Adrenal gland (tissue), 12 donors: ENCODE data around the gene PREB. TPM values are rescaled to one million over a fixed set of nuclear protein-coding genes. Genes with fewer than 3 reads are reported as not detected.

Experiments
- DNase-seq, 7 donors: peaks; one replicate each; pipeline ENCODE4 v3.0.0-alpha.2; 2019 to 2020
- H3K27ac ChIP-seq, 5 donors: fragments of 200-600 bp; sonication (generic) in 4 of 5; 1 replicate in 3 of 5; 2 replicates in 2 of 5; pipeline versions ENCODE4 v1.5.1 to v1.8.0; 2016 to 2020; ENCODE audit warnings: mild to moderate bottlenecking in 1 of 5
- H3K27me3 ChIP-seq: fragments of 200-600 bp; 2 replicates; pipeline ENCODE4 v1.8.0; 2021
- H3K36me3 ChIP-seq, 2 donors: fragments of 200-600 bp; replicated peaks in 1 of 2; 1 replicate in 1 of 2; 2 replicates in 1 of 2; pipeline versions ENCODE4 v1.5.1 to v1.8.0; 2018 to 2022
- H3K4me1 ChIP-seq, 2 donors: fragments of 200-600 bp; replicated peaks in 1 of 2; 1 replicate in 1 of 2; 2 replicates in 1 of 2; pipeline versions ENCODE4 v1.5.1 to v1.8.0; 2018 to 2021
- H3K4me3 ChIP-seq, 4 donors: fragments of 200-600 bp; sonication (generic) in 3 of 4; one replicate each; pipeline ENCODE4 v1.5.1; 2016 to 2018
- H3K9me3 ChIP-seq, 3 donors: fragments of 200-600 bp; sonication (generic) in 1 of 3; replicated peaks in 1 of 3; 1 replicate in 2 of 3; 2 replicates in 1 of 3; pipeline versions ENCODE4 v1.5.1 to v1.8.0; 2016 to 2021
- POLR2A ChIP-seq, 2 donors: fragments of 450-650 bp; IDR thresholded peaks; one replicate each; pipeline ENCODE4 v1.6.1; 2017; ENCODE audit warnings: antibody characterized with exemption in 2 of 2, mild to moderate bottlenecking in 2 of 2, moderate library complexity in 1 of 2
- WGBS, 4 donors: extraction: QIAGEN DNeasy Blood & Tissue Kit in 2 of 4; methylation state at CpG; one replicate each; pipeline versions ENCODE4 v1.1.5 to v1.1.7; 2013 to 2017; 5-methylcytosine and 5-hydroxymethylcytosine counted together
- intact Hi-C, 2 donors: fragments of 100-400 bp; cut with DNase I; formaldehyde crosslinking; loops; one replicate each; pipeline versions ENCODE4 v1.14.1 to v1.15.0; 2022 to 2023
- polyA plus RNA-seq, 3 donors: library from polyadenylated mRNA; stranded (reverse); fragments of 200-250 nt in 2 of 3; fragments of 350-450 nt in 1 of 3; fragmentation: Illumina TruSeq in 1 of 3; extraction: RNeasy Lipid Tissue Mini Kit (QIAGEN cat#74804) in 1 of 3; gene quantifications; one replicate each; pipeline ENCODE4 v1.2.3, GENCODE V29; 2013 to 2014
- total RNA-seq, 9 donors: library from RNA; depleted of rRNA in 4 of 9; stranded (reverse); fragments of >200 nt in 4 of 9; fragments of 120-200 nt in 1 of 9; fragmentation: NEBNext Ultra II Directional in 1 of 9; extraction: Animal tissue kit (Norgen Biotek cat#: 25700) in 1 of 9; gene quantifications; one replicate each; pipeline versions ENCODE4 v1.1.0 to v1.2.4, GENCODE V29; 2013 to 2023
- TF ChIP-seq, protein P1 (sequence below), 6 experiments: fragments of 450-650 bp in 4 of 6; fragments of 200-600 bp in 2 of 6; sonication (generic) in 1 of 6; IDR thresholded peaks; 1 replicate in 5 of 6; 2 replicates in 1 of 6; pipeline versions ENCODE4 v1.5.1 to v1.8.0; 2016 to 2021; ENCODE audit warnings: antibody characterized with exemption in 6 of 6, mild to moderate bottlenecking in 2 of 6, moderate library complexity in 1 of 6
- donor health status: healthy with polysubstance abuse.
- donor health status: Bipolar disorder and iron deficiency.
- donor health status: DM: yes; HTN: yes; CAD: no.
- donor health status: DM: no; HTN: no; CAD: no.
- donor health status: DM: no; HTN: no; CAD: no.
- donor health status: DM: yes; HTN: yes; CAD: no.

Gene PREB
- total and polyA plus RNA-seq, 12 donors = 44.1 to 91.5 (median 66.2) TPM

DNA sequence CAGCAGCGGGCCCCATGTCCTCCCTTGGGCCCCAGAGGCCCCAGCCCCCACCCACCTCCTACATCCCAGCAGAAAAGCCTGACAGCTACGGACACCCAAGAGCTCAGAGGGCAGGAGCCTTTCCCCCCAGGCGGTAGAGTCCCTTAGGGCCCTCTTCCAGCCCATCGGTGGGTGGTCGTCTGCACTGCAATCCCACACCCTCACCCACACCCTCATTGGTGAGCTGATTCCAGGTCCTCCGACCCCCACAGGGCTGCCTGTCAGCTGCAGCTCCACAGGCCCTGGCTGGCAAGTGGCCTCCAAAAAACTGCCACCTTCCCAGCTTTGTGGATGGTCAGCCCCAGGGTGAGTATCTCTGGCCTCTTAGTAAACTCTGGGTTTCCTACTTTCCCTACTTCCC is 24.8 kb upstream of the PREB start:
- DNase-seq = no peak
- TF ChIP-seq POLR2A (IDR thresholded peaks at IDR 0.05) = no peak
- TF ChIP-seq, protein P1, sequence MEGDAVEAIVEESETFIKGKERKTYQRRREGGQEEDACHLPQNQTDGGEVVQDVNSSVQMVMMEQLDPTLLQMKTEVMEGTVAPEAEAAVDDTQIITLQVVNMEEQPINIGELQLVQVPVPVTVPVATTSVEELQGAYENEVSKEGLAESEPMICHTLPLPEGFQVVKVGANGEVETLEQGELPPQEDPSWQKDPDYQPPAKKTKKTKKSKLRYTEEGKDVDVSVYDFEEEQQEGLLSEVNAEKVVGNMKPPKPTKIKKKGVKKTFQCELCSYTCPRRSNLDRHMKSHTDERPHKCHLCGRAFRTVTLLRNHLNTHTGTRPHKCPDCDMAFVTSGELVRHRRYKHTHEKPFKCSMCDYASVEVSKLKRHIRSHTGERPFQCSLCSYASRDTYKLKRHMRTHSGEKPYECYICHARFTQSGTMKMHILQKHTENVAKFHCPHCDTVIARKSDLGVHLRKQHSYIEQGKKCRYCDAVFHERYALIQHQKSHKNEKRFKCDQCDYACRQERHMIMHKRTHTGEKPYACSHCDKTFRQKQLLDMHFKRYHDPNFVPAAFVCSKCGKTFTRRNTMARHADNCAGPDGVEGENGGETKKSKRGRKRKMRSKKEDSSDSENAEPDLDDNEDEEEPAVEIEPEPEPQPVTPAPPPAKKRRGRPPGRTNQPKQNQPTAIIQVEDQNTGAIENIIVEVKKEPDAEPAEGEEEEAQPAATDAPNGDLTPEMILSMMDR (IDR thresholded peaks at IDR 0.05) = no peak
- intact Hi-C loops = no loop called here
- WGBS, 4 donors = 76 to 100% (median 80%) methylated on average over 1 to 6 of the region's 6 CpGs
- no peaks in the 10 kb centered on the region for H3K36me3 ChIP-seq
- H3K27ac ChIP-seq = no peak overlapping the region
- no peaks in the 10 kb centered on the region for H3K27me3 ChIP-seq
- peaks cover 0 to 4% of the 10 kb centered on the region in 2 donors for H3K4me1 ChIP-seq
- H3K4me3 ChIP-seq = no peak overlapping the region
- no peaks in the 10 kb centered on the region for H3K9me3 ChIP-seq

DNA sequence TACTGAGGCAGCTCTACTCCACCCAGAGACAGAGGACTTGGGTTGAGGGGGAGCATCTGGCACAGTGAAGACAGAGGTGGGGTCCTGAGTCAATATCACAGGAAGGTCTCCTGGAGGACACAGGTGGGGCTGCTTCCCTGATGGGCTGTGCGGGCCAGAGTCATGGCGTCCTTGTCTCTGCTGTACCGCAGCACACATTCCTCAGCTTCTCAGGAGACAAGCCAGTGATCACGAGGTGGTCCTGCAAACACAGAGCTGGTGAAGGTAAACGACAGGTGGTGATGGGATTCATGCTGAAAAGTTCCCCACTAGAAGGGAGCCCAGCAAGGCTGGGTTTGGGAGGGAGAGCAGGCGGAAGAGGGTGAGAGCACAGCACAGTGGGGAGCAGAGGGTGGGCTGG is 24.0 kb upstream of the PREB start:
- WGBS, 4 donors = 70 to 86% (median 82%) methylated on average over 5 to 6 of the region's 6 CpGs
- Histone ChIP-seq H3K4me1 (peaks cover 0 to 5% of the 10 kb centered on the region in 2 donors), H3K27ac (no peak overlapping the region), H3K4me3 (no peak overlapping the region), H3K36me3 (no peaks in the 10 kb centered on the region), H3K9me3 (no peaks in the 10 kb centered on the region), H3K27me3 (no peaks in the 10 kb centered on the region)
- no peak for DNase-seq
- intact Hi-C loops = no loop called here
- no peak for TF ChIP-seq POLR2A (IDR thresholded peaks at IDR 0.05)
- TF ChIP-seq, protein P1 (IDR thresholded peaks at IDR 0.05) = no peak

DNA sequence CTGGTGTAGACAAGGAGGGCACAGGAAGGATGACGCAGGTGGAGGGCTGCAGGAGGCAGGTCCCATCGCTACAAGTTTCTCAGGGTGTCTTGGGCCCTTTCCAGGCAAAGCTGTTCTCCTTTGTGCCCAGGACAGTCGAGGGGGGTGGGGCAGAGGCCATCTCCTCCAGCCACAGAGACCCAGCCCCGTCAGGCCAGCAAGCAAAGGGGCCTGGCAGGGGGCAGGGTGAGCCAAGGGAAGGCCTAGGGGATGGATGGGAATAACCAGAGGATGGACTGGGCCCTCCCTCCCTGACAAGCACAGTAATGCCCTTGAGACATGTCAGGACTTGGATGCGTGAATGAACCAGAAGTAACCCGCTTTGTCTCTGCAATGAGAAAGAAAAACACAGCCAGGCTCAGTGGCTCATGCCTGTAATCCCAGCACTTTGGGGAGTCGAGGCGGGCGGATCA is 20.7 kb upstream of the PREB start:
- no peak for TF ChIP-seq POLR2A (IDR thresholded peaks at IDR 0.05)
- TF ChIP-seq, protein P1 (IDR thresholded peaks at IDR 0.05) = no peak
- H3K27ac ChIP-seq = no peak overlapping the region
- DNase-seq = no peak

DNA sequence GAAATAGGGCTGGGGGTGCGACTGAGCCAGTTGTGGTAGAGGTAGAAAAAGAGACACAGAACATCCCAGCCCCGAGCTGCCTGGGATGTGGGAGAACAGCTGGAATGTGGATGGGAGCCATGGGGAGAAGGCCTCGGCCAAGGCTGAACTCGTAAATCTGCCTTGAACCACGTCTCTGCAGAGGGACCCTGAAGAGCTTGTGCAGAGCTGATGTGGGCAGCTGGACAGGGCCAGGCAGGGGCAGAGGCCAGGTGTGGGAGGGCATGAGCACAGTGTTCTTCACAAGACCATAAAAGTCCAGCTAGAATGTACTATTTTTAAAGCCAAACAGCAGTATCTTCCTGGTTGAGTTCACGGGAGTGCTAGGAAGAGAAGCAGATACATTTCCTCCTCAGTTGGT is 20.1 kb upstream of the PREB start:
- WGBS, 4 donors = 21 to 53% (median 46%) methylated on average over 6 of the region's 6 CpGs
- no peaks in the 10 kb centered on the region for H3K36me3 ChIP-seq
- H3K27me3 ChIP-seq = no peaks in the 10 kb centered on the region
- TF ChIP-seq, protein P1 (IDR thresholded peaks at IDR 0.05) = no peak
- no peak for TF ChIP-seq POLR2A (IDR thresholded peaks at IDR 0.05)
- no peak overlapping the region for H3K27ac ChIP-seq
- DNase-seq = peak in 1 of 7 donors; percentile 15
- intact Hi-C loops = no loop called here
- peaks cover 0 to 5% of the 10 kb centered on the region in 2 donors for H3K4me1 ChIP-seq
- no peaks in the 10 kb centered on the region for H3K9me3 ChIP-seq
- no peak overlapping the region for H3K4me3 ChIP-seq

More for the DNA sequence above, 20.7 kb upstream of the PREB start:
- Histone ChIP-seq H3K36me3 (no peaks in the 10 kb centered on the region), H3K27me3 (no peaks in the 10 kb centered on the region), H3K9me3 (no peaks in the 10 kb centered on the region), H3K4me1 (peaks cover 0 to 5% of the 10 kb centered on the region in 2 donors), H3K4me3 (no peak overlapping the region)
- intact Hi-C loops = no loop called here
- WGBS, 4 donors = 83 to 89% (median 84%) methylated on average over 8 to 9 of the region's 9 CpGs
